Measurements from ENCODE around the gene STEAP1B. TPM values are rescaled to one million over a fixed set of nuclear protein-coding genes. Genes with fewer than 3 reads are reported as not detected.

The STEAP1B gene
- total RNA-seq, 1 donor from 2014 or later = 5.6 TPM

DNA sequence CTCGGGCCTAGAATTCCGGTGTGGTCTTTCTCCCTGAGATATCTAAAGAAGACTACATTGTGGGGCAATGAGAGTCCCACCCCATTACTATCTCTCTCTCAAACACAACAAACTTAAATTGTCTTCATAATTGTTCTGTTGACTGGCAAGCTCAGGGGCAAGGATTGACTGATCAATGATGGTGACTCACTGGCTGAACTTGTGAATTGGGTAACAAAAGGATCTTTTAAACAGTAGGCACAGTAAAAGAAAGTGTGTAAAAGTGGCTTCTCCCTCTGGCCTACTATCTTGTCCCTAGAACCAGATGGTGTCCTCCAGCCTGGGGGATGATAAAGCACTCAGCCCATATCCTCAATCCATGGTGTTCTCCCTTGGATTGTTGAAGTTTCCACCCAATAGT lies 80.0 kb downstream of the STEAP1B start:
- TF ChIP-seq, protein P1, sequence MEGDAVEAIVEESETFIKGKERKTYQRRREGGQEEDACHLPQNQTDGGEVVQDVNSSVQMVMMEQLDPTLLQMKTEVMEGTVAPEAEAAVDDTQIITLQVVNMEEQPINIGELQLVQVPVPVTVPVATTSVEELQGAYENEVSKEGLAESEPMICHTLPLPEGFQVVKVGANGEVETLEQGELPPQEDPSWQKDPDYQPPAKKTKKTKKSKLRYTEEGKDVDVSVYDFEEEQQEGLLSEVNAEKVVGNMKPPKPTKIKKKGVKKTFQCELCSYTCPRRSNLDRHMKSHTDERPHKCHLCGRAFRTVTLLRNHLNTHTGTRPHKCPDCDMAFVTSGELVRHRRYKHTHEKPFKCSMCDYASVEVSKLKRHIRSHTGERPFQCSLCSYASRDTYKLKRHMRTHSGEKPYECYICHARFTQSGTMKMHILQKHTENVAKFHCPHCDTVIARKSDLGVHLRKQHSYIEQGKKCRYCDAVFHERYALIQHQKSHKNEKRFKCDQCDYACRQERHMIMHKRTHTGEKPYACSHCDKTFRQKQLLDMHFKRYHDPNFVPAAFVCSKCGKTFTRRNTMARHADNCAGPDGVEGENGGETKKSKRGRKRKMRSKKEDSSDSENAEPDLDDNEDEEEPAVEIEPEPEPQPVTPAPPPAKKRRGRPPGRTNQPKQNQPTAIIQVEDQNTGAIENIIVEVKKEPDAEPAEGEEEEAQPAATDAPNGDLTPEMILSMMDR (IDR thresholded peaks at IDR 0.05; ENCODE audit: unreplicated experiment) = no peak
- H3K9me3 Mint-ChIP-seq (ENCODE audit: unreplicated experiment) = no peaks in the 10 kb centered on the region
- H3K27me3 Mint-ChIP-seq (ENCODE audit: unreplicated experiment) = no peaks in the 10 kb centered on the region
- peaks cover 29% of the 10 kb centered on the region for H3K4me1 Mint-ChIP-seq (ENCODE audit: unreplicated experiment)
- H3K27ac Mint-ChIP-seq (ENCODE audit: unreplicated experiment) = no peak overlapping the region
- no peak for DNase-seq (ENCODE audit: low spot score)
- H3K4me3 Mint-ChIP-seq (ENCODE audit: unreplicated experiment) = no peak overlapping the region
- no peaks in the 10 kb centered on the region for H3K36me3 Mint-ChIP-seq (ENCODE audit: low read depth, unreplicated experiment)

DNA sequence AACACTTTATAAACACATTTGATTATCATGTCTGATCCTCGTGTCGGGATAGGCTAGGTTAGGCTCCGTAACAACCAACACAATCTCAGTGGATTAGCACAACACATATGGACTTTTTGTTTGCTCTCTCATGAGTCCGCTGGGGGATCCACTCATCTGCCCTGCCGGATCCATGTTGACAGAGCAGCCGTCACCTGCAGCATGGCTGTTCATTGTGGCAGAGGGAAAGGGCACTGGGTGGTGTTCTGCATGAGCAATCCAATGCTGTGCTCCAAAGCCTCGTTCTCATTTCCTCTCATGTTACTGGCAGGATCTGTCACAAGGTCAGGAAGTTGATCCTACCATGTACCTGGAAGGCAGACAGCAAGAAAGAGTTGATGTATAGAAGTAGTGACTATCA lies 80.5 kb downstream of the STEAP1B start:
- peaks cover 29% of the 10 kb centered on the region for H3K4me1 Mint-ChIP-seq (ENCODE audit: unreplicated experiment)
- no peaks in the 10 kb centered on the region for H3K9me3 Mint-ChIP-seq (ENCODE audit: unreplicated experiment)
- no peaks in the 10 kb centered on the region for H3K36me3 Mint-ChIP-seq (ENCODE audit: low read depth, unreplicated experiment)
- H3K27me3 Mint-ChIP-seq (ENCODE audit: unreplicated experiment) = no peaks in the 10 kb centered on the region
- DNase-seq (ENCODE audit: low spot score) = no peak
- peak overlapping the region; percentile 79 for H3K27ac Mint-ChIP-seq (ENCODE audit: unreplicated experiment)
- no peak overlapping the region for H3K4me3 Mint-ChIP-seq (ENCODE audit: unreplicated experiment)
- TF ChIP-seq, protein P1 (IDR thresholded peaks at IDR 0.05; ENCODE audit: unreplicated experiment) = no peak

DNA sequence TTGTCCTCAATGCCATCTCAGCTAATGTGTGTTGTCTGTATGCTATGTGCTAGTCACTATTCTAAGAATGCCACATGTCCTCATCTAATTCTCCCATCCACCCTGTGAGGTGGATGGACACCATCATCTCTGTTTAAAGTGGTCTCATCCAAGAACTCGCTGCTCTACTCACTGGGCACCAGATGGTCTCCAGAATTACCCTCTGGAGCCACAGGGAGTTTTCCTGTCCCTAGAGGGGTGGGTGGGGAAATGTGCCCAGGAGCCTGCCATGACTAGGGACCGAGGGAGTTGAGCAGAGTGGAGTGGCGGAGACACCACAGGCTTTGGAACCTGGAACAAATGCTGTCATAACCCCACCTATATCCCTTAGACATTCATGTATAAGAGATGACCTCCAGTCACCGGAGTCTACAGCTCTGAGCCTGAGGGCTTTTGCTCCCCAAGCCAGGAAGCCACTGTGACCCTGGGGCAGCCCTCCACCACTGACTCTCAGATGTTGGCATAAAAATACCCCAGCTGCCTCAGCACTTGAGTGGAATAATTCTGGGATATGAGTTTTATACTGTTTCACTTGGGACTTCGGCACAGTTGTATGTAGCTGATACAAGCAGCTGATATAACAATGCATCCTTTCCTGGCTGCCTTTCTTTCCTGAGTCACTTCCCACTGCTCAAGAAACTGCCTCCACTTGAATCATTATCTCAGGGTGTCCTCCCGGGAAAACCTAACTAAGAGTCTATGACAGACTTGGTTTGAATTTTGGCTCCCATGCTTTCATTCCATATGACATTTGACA lies 81.5 kb downstream of the STEAP1B start:
- Mint-ChIP-seq H3K36me3 (ENCODE audit: low read depth, unreplicated experiment) (no peaks in the 10 kb centered on the region), H3K9me3 (ENCODE audit: unreplicated experiment) (no peaks in the 10 kb centered on the region), H3K4me3 (ENCODE audit: unreplicated experiment) (no peak overlapping the region), H3K27ac (ENCODE audit: unreplicated experiment) (peak overlapping the region; percentile 79), H3K27me3 (ENCODE audit: unreplicated experiment) (no peaks in the 10 kb centered on the region), H3K4me1 (ENCODE audit: unreplicated experiment) (peaks cover 29% of the 10 kb centered on the region)
- TF ChIP-seq, protein P1 (IDR thresholded peaks at IDR 0.05; ENCODE audit: unreplicated experiment) = no peak
- no peak for DNase-seq (ENCODE audit: low spot score)

DNA sequence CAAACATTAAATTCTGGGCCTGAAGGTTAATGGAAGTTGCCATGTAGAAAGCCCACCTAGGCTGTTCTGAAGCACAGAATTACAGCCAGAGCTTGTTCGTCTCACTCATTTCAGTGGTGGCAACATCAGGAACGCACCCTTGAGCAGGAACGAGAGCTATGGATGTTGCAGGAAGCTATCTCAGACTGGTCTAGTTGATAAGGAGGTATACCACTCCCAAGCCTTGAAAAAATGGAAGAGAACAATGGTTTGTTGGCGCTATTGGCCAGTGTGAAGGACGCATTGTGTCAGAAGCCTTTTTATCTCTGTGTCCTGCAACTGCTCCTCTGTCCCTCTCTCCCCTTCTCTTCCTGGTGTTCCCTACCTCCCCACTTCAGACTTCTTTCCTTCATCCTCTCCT lies 82.1 kb downstream of the STEAP1B start:
- Mint-ChIP-seq H3K27ac (ENCODE audit: unreplicated experiment) (peak overlapping the region; percentile 61), H3K27me3 (ENCODE audit: unreplicated experiment) (no peaks in the 10 kb centered on the region), H3K36me3 (ENCODE audit: low read depth, unreplicated experiment) (no peaks in the 10 kb centered on the region), H3K9me3 (ENCODE audit: unreplicated experiment) (no peaks in the 10 kb centered on the region), H3K4me1 (ENCODE audit: unreplicated experiment) (peaks cover 31% of the 10 kb centered on the region), H3K4me3 (ENCODE audit: unreplicated experiment) (no peak overlapping the region)
- TF ChIP-seq, protein P1 (IDR thresholded peaks at IDR 0.05; ENCODE audit: unreplicated experiment) = no peak
- DNase-seq (ENCODE audit: low spot score) = peak; percentile 12

DNA sequence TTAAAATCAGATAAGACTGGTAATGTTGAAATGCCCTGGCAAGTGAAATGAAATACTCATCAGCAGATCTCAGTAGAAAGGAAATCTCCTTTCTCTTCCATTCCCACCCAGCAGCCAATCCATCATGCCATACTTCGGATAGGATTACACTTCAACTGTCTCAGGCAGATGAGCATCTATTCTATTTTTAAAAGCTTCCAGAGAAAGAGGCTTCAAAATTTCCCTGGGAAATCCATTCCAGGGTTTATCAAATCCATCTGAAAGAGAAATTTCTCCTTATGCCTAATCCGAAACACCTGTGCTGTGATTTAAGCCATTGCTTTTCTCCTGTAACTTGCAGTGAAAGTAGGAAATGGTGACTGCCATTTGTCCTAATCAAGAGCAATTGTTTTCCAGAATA lies 82.6 kb downstream of the STEAP1B start:
- Mint-ChIP-seq H3K27me3 (ENCODE audit: unreplicated experiment) (no peaks in the 10 kb centered on the region), H3K27ac (ENCODE audit: unreplicated experiment) (peak overlapping the region; percentile 61), H3K4me3 (ENCODE audit: unreplicated experiment) (no peak overlapping the region), H3K9me3 (ENCODE audit: unreplicated experiment) (no peaks in the 10 kb centered on the region), H3K36me3 (ENCODE audit: low read depth, unreplicated experiment) (no peaks in the 10 kb centered on the region), H3K4me1 (ENCODE audit: unreplicated experiment) (peaks cover 31% of the 10 kb centered on the region)
- TF ChIP-seq, protein P1 (IDR thresholded peaks at IDR 0.05; ENCODE audit: unreplicated experiment) = no peak
- DNase-seq (ENCODE audit: low spot score) = no peak

All from endothelial cell (in vitro differentiated cells).